Activated T-helper 9 cell treated with anti-CD3 and anti-CD28 coated beads, Interleukin-2, amount 50 U/mL, for 16 hours (primary cell): ENCODE data around the gene GAS7.
"Not testable (repeated sequence)": the region's sequence is repeated elsewhere in the genome, so short reads cannot be mapped to it uniquely, and the experiment has no call there.

Source experiments
- DNase-seq: peaks from one replicate; pipeline ENCODE4 v3.0.0-alpha.2; 2020; ENCODE audit warnings: low read depth

The GAS7 gene

DNA sequence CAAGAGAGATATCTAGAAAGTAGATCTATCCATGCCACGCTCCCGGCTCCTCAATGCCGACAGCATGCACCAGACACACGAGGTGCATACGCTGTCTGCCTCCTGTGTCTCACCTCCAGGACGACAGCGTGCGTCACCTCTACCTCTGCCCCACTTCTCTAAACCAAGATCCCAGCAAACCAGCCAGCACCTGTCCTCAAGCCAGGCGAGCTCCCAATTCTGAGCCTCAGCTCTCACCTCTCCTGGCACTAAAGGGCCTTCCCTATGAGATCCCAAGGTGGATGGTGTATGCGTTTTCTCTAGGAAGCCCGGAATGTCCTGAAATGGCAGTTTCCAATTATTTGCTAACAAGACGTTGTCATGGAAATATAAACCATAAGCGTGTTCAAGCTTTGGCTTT lies 257.1 kb downstream of the GAS7 start:
- DNase-seq, result no peak

DNA sequence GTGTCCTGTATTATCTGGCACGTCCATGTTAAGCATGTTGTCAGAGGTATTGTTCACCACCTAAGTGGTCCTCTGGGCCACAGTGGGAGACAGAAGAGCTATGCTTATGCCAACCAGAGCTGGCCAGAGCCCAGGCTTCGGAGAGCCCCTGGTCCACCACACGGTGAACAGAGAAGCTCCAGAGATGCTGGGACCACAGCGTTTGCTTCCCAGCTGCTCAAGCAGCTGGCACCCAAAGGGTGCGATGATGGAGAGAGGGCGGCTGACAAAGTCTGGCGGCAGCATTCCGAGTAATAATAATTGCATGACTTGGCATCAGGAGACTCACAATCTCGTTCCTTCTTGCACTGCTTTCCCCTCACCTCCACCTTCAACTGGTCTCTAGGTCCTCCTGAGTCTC lies 257.6 kb downstream of the GAS7 start:
- no peak for DNase-seq

DNA sequence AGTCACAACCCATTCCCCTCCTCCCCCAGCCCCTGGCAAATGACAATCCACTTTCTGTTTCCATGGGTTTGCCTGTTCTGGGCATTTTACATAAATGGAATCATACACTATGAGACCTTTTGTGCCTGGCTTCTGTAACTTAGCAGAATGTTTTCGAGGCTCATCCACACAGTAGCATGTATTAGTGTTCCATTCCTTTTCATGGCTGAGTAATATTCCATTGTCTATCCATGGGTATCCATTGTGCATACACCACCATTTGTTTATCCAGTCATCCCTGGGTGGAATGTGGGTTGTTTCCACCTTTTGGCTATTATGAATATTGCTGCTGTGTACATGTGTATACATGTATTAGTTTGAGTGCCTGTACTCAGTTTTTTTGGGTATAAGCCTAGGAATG lies 259.6 kb downstream of the GAS7 start:
- no peak for DNase-seq

DNA sequence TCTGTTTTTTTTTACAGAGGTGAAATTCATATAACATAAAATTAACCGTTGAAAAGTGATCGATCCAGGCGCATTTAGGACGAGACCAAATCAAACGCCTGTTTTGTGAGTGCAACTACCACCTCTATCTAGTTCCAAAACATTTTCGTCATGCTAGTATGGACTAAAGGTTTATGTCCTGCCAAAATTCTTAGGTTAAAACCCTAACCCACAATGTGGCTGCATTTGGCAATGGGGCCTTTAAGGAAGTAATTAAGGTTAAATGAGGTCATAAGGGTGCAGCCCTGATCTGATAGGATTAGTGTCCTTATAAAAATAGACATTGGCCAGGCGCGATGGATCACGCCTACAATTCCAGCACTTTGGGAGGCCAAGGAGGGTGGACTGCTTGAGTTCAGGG lies 260.5 kb downstream of the GAS7 start:
- DNase-seq, result no peak

DNA sequence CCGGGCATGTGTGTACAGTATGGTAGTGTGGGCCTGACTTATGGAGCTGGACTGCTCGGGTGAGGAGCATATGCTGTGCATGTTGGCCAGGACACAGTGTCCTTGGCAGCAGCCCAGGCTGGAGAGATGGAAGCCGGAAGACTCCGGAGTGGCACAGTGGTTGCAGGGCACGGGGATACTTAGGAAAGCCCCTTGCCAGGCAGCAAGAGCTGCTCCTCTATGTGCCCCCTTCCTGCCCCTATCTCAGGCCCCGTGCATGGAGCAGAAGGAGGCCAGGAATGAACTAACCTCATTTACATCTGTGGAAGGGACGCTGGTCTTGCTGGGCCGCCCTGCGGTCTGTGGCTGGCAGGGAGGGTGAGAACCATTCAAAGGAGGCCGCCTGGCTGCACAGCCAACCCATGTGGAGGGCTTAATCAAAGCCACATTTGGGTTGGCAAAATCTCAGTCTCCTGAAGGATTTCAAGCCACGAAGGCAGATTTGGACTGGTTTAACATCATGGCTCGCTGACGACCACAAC lies 261.1 kb downstream of the GAS7 start:
- DNase-seq, result no peak

DNA sequence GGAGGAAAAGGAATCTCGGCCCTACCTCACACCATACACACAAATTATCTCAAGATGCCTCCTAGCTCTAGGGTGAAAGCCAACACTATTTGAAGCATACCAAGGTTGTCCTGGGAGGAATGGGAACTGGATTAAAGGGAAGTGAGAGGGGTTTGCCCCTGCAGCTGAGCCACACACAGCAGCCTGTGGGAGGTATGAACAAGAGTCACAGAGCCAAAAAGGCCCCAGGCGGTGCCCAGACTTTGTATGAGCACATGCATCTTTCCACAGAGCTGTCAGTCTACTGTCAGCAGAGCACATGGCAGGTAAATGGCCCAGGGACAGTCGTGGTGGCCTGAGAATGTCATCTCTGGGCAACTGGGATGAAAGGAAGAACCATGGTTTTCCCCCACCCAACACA lies 262.3 kb downstream of the GAS7 start:
- no peak for DNase-seq

DNA sequence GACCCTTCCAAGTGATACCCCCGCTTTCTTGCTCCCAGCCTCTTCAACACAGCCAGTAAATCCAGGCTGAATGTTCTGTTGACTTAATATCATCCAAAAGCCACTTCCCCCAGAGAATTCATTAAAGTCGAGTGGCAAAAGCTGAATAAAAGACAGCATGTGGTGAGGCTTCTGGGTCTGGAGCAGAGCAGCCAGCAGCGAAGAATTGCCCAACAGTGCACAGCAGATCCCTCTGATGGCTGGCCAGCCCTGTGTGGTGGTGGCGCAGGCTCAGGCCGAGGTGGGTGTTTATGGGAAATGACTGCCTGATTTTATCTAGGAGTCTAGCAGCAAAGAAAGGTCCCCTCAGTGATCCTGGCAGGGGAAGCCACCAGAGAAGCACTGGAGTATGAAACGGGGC lies 263.0 kb downstream of the GAS7 start:
- DNase-seq, result no peak

DNA sequence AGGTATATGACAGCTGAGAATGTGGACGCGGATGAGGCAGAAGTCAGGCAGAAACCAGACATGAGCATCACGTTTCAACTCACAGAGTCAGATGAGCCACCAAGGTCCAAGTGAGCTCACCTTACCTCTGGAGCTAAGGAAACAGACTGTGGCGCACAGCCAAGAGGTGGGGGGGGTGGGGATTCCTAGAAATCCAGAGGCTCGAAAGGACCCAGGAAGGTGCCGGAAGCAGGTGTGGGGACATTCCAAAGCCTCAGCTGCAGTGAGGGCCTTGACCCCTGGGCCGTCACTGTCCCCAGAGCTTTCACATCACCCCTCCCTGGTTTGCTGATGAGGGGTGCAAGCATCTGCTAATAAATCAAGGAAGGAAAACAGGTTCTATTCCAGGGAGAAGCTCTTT lies 264.1 kb downstream of the GAS7 start:
- no peak for DNase-seq

DNA sequence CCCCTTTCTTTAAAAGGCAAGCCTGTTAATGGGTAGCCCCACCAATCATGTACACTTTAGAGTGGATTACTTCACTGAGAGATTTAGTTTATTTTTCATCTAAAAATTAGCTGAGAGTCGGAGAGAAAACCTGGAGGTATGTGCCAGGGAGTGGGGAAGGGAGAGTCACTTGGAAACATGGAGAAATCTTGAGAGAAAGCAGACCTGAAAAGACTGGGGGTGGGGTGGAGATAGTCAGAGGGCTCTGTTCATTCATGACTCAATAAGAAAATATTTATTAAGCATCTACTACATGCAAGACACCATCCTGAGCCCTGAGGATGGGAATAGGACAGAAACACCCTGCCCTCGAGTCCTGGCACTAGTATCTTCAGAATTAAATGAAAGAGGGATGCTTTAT lies 265.9 kb downstream of the GAS7 start:
- no peak for DNase-seq

DNA sequence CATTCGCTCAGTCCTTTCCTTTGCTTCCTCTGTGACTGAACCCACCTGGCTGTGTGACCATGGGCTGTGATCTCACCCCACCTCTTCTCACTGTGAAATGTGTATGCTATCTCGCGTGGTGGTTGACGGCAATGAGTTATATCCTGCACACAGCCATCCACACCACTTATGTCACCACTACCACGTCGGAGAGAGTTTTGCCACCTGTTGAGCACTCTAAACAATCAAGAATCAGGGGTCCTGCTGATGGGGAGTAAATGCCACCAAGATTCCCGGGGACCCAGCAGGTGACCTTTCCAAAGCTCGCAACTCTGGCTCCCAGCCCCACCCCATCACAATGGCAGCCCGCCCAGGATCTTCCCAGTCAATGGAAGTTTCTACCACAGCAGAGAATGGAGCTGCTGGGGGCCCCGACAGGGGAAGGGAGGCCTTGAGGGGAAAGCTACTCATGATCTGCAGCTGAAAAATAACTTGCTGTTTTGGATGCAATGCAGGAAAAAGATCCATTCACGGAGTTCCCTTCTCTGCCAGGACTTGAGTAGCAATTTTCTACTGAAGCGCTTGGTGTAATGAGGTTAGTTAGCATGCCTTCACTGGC lies 267.2 kb downstream of the GAS7 start:
- DNase-seq, result no peak

DNA sequence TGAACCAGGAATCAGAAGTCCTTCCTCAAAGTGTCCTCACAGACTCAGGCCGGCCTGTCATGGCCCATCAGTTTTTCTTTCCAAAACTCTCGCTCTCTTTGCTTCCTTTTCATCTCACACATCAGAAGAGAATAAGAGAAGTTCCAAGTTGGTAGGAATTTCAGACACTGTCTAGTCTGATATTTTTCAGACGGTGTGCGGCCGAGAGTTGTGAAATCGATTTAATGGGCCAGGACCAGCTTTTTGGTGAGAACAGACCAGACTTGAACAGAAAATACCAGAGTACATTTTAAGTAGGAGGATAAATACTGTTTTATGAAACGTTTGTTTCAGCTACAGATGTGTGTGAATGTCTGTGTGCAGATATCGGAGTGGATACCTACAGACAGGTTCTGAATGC lies 268.5 kb downstream of the GAS7 start:
- DNase-seq, result no peak

DNA sequence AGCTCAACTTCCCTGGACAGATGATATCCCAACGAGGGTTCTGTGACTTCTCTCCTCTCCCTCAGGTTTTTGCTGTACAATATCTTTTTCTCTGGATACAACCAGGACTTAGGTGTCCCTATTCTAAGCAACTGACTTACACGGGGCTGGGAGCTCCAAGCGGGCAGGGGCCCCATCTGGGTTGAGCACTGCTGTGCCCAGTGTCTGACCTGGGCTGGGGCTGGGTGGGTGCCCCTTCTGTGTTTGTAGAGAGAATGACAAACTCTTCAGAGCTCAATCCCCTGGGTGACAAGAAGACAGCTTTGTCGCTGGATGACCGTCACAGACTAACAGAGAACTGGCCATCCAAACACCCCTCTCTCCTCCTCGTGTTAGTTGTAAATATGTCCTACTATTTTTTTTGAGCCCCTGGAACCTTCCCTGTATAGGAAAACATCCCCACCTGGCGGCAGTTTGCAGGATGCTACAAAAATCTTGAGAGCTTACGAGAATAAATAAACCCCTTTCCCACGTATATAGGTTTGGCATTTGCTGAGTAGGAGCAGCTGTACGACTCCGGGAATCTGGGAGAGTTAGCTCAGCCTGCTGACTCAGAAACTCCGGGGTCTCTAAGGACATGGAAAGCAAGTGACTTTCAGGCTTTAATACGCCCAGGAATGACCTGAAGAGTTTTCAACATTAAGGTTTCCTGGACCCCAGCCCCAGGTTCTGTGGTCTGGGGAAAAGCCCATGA lies 269.6 kb downstream of the GAS7 start:
- no peak for DNase-seq

DNA sequence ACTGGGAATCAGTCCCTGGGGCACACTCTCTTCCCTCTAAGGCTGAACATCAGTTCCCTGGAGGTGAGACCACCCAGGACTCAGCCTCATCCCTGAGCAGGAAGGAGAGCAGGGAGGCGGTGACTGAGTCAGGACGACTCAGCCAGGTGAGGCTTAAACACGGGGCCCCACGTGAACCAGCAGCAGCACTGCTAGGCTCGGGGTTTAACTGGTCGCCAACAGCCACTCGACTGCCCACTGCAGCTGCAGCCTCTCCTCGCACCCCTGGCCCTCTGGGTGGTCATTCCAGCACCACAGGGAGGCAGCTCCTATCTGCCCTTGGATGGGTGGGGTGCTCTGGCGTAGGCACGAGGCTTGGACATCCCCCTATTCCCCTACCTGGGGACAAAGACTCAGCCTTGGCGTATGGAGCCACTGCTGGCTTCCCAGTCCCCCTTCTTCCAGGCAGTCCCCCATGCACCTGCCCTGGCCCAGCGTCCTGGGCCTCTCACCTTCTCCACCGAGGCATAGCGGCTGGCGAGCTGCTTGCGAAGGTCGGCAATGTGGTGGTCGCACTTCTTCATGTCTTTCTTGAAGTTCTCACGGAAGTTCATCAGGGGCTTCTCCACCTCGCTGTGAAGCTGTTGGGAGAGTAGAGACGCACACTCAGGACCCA lies 272.1 kb downstream of the GAS7 start:
- no peak for DNase-seq

DNA sequence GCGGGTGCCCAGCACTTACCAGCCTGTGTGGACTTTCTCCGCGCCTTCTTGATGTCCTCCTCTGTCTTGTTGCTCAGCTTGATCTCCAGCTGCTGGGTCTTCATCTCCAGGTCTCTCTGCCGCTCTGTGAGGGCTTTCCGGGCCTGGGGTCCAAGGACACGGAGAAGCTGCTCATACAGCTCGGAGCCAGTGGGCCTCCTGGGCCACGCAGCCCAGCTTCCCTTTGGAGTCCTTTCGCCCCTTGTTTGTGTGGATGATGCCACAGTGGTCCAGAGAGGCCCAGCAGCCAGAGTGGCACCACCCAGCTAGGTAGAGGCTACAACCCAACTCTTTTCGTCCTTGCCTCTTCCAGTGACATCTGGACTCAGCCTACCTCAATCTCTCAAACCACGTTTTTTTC lies 272.9 kb downstream of the GAS7 start:
- no peak for DNase-seq

DNA sequence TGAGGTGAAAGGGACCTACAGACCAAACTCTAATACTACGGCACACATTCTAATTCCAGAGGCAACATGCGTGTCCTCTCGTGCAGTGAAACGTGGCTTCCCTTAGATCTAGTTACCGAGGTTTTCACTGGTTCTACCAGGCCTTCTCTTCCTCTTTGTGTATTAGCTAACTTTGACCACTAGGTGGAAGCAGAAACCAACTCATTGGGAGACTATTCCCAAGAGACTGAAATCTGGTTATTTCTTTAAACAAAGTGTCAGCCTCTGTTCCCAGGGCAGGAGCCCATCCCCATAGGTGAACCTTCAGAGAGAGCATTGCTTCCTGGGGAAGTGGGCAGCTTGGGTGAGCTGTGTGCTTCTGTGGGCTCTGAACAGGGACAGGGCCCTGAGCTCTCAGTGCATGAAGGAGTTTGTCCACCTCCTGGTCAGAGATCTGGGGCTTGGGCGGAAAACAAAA lies 273.6 kb downstream of the GAS7 start:
- no peak for DNase-seq

DNA sequence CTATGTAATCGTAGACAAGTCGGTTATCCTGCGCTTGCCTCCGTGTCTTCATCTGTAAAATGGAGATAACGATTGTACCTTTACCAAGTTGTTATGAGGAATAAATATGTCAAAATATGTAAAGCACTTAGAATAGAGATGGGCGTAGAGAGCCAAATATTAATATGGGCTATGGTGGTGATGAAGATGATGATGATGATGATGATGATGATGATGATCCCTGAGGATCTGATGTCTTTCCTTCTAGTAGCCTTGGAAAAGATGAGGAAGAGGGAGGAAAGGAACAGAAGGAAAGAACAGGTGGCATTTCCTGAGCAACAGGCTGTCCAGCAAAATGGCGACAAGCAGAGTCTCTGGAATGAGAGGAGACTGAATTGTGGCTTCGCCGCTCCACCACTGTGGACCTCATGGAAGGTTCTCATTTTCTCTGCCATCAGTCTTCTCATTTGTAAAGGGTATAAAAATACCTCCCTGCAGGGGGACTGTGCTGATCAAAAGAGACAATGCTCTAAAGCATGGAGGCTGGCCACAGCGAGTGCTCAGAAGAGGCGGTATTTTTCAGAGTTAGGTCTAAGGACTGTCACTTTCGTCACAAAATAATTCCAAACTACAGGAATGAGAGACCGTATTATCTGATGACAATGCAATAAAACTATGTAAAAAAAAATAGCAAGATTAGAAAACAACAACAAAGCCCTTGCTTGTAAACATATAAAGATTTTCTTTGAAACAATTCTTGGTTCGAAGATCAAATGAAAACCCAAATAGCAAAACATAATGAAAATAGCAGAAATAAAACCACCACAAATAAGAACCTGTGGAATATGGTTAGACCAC lies 276.2 kb downstream of the GAS7 start:
- DNase-seq, result no peak

DNA sequence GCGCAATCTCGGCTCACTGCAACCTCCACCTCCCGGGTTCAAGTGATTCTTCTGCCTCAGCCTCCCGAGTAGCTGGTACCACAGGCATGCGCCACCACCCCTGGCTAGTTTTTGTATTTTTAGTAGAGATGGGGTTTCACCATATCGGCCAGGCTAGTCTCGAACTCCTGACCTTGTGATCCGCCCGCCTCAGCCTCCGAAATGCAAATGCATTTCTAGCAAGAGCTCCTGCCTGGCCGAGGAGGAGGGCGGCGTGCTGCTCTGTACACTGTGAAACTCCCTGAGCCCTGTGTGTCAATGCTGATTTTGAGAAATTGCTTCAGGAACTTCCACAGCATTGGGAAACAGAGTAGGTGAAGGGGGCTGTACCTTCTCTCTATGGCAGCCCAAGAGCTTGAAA lies 277.2 kb downstream of the GAS7 start:
- DNase-seq, result not testable (repeated sequence)

DNA sequence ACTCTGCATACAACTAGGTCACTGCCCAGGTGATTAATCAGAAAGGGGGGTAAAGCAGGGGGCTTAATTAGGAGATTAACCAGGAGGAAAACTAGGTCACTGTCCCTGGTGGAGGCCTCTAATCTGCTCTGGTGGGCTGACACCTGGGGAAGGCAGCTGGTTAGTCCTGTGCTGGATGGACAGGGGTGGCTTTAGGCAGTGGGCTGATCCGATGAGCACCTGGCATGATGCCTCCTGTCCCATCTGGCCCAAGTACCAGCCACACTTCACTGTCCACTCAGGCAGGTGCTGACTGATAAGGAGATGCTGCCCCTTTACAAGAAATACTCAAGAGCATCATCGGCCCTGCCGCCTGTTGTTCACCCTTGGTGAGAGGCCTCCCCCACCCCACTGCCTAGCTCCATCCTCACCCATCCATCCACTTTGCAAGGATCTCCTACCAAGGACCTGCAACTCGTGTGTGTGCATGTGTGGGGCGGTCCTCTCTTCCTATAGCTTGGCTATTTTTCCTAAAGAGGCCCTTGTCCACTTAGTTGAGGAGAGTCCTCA lies 279.5 kb downstream of the GAS7 start:
- no peak for DNase-seq

DNA sequence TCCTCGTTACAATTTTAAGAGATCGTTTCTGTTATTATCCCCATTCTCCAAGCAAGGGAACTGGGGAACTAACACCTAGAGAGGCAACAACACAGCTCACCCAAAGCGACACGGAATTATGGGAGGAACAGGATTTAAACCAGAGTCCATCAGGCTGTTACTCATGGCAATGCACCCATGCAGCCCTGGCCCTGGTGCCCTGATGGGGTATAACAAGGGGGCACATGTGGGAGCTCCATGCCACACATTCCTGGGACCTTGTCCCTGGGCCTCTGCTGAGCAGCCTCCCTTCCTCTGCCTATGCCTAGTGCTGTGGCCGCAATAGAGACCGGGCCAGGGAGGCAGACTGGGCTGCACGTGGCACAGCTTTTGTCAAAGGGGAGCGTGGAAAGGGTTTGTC lies 280.1 kb downstream of the GAS7 start:
- DNase-seq, result no peak

DNA sequence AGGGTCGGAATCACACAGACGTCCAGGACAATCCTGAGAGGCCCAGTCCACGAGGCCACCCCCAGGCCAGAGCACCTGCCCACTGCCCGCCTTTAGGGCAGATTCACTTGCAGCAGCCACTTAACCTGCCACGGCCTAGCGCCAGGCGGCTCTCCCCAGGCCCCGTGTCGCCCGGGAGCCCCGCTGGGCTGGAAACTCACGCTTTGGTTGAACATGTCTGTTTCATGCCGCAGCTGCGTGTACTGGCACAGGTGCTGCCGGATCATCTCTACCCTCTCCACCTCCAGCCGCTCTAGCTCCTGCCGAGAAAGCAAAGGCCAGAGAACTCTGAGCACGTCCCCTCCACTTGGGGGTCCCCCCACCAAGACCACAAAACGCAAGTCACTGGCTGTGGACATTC lies 280.6 kb downstream of the GAS7 start:
- DNase-seq, result no peak

DNA sequence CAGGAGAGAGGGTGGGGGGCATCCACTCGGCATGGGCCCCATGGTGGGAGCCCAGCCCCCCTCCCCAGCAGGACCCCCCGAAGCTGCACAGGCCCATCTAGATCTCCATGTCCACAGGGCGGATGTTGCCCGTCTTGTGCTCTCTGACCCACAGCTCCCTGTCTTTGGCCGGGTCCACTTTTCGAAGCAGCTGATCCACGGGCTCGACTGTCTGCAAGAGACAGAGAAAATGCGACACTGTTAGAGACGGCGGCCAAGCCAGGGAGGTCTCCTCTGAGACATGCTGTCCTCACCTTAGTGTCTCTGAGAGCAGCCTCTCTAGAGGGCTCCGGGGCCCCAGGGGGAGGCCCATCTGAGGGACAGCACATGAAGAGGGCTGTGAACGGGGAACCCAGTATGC lies 281.3 kb downstream of the GAS7 start:
- DNase-seq, result no peak

DNA sequence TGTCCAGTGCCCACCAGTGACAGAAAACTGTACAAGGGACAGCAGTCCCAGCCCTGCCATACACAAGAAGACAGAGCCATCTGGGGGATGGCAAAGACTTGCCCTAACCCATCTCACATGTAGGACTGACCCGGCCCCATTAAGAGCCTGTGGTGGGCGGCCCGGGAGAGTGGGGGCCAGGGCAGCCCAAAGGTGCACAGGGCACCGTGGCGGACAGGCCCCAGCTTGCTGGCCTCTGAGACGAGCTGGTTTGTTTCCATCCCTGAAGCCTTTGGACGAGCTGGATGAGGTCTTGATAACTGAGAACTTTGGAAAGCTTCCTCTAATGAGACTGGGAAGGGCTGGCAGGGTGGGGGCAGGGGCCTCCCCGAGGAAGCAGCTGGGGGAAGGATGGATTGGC lies 282.3 kb downstream of the GAS7 start:
- no peak for DNase-seq
